GM18868 (cell line): ENCODE results near the gene RBPJ.

Experiments used
- ATAC-seq: cut with Tn5 transposase; IDR thresholded peaks from one replicate; pipeline ENCODE4 v1.9.1; 2021; ENCODE audit warnings: mild to moderate bottlenecking, moderate library complexity; ENCODE audit not compliant: unreplicated experiment

RBPJ gene

DNA sequence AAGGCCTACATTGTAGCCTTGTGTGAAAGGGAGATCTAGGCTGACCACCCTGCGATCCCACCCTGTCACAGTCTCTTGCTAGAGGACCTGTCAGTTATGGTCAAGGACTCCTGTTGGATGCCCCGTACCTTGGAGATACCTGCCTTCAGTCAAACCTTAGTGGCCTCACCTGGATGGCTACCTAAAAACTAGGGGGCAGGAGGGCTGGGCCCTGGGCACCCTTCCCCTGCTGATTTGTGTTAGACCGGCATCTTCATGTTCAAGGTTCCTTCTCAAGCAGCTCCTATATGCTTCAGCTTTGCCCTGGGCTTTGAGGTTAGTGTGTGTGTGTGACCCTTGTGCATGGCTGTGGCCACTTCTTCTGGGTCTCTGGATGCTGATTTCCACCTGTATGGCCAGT is 134.1 kb downstream of the RBPJ start:
- no peak for ATAC-seq

DNA sequence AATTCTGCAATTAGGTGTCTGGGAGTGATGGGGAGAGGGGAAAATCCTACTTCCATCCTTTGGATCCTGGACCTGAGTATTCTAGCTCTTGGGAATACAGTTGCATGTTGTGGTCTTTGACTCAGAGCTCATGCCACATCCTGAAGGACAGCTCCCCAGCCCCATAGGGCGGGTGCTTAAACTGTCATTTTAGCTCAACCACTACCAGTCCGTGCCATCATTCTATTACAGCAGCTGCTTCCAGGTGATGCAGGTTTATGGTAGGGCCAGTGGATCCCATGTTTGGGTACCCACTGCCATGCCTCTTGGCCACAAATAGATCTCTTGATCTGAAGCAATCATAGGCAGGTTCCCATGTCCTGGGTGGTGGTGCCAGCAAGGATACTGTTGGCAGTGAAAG is 134.8 kb downstream of the RBPJ start:
- no peak for ATAC-seq

DNA sequence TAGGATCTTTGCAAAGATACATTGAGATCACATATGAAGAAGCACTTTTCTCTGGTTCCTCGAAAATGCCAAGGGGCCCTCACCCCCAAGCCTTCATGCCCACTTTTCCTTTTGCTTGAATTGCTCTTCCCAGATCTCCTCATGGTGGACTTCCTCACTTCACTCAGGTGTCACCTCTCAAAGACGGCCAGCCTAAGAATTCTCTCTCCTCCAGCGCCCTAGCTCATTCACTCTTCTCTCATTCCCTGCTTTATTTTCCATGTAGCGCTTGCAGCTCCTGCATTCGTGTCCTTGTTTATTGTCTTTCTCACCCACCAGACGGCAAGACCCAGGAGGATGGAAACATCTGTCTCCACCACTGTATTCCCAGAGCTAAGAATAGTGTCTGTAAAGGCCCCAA is 136.6 kb downstream of the RBPJ start:
- no peak for ATAC-seq

DNA sequence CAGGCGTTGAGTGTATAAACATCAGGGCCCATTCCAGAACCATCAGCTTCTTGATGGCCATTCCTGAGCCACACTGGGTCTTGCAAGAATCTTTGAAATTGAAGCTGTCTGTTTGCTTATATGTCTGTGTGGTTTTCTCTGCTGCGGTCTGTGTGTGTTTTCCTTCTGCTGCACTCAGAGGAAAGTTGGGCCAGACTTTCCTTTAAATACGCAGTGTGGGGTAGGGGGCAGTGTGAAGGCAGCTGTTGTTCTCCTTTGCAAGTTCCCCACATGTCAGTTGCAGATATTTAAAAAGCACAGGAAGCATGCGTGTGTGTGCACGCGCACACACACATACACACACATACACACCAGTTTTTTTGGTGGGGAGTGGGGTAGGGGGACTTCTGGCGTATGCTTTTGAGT is 137.3 kb downstream of the RBPJ start:
- ATAC-seq, result no peak

DNA sequence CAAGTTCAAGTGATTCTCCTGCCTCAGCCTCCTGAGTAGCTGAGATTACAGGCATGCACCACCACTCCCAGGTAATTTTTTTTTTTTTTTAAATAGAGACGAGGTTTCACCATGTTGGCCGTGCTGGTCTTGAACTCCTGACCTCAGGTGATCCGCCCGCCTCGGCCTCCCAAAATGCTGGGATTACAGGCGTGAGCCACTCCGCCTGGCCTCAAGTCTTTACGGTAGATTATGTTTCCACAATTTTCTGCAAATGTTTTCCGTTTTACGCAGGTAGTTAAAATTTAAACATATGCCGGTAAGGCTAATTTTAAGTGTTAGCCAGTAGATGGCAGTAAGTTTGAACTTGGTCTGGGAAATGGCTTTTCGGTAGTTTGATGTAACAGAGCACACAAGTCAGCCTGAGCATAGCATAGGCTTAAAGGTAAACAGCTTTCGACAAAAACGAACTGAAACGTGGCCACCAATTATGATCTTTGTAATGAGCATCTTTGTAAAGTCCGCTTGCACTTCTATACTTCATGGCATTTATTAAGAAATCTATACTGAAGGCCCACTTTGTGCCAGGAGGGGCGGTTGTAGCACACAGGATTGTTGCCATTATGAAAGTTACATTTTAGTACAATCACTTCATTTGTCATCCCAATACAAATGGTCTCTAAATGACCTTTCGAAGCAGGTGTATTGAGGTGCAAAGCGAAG is 138.4 kb downstream of the RBPJ start:
- ATAC-seq, result peak; percentile 75

DNA sequence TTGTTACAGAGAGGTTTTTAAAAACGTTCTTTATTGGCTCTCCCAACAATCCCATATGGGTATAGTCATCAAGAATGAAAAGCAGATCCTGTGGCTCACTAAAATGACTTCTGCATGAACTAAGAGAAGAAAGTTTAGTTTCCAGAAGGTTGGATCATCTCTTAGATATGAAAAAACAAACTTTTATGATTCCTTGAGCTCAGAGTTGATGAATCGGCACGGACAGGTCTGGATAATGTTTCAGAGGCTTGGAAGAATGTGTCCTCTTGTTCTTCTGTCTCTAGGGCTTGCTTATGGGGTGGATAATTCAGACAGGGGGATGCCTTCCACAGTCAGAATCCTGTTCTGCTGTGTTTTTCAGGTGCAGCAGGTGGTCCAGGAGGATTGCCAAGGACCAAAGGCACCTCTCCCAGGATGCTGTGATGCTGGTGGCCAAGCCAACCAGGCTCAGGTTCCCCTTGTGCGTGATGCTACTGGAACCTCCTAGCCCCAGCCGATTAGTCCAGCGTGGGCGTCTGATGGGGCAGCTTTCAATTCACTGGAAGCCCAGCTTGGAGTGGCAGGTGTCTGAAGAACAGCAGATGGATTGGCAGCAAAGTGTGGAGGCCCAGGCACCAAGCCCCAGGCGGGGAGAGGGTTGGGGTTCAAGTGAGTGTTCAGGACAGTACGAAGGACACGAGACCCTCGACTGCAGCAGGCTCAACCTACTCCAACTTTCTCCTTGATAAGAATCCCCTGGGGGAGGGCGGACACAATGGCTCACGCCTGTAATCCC is 139.1 kb downstream of the RBPJ start:
- no peak for ATAC-seq

DNA sequence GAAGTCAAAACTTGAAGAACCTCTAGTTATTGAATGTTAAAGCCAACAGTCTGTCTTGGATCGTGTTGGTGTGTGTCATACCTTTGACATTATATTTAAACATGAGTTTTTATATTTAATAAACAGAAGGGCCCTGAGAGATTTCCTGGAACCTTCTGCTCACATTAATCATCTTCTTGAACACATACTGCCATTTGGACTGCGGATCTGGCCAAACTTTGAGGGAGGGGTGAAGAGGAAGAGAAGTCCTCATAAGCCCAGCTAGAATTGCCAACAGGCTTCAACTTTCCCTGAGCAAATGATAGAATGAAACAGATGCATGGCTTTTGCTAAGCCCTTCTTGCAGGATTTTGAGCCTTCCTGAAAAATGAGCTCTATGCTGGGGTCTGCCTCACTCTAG is 142.1 kb downstream of the RBPJ start:
- no peak for ATAC-seq

DNA sequence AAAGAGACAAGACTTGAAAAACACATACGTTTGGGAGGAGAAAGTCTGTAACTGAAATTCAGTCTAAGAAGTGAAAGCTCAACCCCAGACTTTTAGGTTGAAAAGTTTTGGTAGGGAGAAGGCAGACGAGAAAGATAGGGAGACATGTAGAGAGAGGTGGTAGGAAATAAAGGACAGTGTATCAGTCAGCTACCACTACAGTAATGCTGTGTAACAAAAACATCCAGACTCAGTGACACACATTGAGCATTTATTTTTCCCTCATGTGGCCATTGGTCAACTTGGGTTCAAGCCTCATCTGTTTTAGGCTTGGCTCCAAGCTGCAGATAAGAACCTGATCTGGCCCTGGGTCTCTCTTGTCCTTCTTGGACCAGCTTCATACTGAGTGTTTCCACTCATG is 142.6 kb downstream of the RBPJ start:
- no peak for ATAC-seq

DNA sequence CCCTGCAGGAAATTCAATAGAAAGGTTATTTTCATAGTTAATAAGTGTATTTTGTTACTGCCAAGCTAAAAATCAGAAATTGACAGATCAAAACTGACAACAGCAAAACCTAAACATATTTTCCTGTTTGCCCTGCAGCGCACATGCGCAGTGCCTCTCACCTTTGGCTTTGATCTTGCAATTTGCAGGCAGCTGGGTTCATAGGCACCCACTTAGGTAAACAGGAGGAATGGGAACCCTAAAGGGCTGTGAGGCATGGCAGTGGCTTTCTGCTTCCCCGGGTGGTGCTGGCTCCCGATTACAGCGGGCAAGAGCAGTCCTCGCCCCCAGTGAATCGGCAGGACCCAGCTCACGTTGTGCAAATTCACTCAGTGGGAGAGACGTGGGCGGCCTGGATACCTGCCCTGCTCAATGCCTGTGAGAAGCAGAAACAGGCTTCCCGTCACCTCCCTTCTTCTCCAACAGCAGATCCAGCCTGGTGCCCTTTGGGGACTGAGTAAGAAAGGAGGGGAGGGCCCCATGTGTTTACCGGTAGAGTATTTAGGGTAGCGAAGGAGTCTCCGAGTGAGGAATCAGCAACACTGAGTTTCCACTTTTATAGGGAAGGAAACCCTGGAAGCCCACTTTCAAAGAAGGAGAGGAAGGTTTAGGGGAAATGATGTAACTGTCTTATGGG is 143.7 kb downstream of the RBPJ start:
- ATAC-seq, result no peak

DNA sequence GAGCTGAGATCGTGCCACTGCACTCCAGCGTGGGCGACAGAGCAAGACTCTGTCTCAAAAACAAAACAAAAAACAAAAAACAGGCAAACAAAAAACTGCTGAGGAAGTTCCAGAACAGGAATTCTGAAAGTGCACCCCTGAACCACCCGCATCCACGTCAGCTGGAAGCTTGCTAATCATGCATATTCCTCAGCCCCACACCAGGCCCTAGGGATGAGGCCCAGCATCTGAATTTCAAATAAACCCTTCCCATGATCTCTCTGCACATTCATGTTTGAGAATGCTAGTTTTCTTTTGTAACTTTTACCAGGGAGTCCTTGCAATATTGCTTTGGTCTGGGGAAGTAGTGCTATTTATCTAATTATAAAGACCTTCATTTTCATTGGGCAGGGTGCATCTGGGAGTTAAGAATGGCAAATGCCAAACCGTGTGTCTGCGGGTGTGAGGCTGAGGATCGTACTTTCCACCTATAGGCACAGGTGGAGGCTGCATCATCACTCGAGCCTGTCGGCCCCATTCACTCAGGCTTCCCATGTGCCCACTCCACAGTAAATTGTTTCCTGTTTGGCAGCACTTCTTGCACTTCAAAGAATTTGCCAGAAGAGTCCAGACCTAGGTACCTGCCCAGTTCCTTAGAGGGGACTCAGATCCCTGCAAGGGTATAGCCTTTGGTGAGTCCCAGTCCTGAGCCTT is 145.9 kb downstream of the RBPJ start:
- no peak for ATAC-seq

DNA sequence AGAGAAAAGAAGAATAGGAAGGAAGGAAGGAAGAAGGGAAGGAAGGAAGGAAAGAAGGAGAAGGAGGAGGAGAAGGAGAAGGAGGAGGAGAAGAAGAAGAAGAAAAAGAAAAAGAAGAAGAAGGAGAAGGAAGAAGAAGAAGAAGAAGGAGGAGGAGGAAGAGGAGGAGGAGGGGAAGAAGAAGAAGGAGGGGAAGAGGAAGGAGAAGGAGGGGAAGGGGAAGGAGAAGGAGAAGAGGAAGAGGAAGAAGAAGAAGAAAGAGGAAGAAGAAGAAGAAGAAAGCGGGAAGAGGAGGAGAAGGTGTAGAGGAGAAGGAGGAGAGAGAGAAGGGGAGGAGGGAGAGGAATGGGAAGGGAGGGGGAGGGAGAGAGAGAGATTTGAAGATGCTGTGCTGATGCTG is 146.9 kb downstream of the RBPJ start:
- no peak for ATAC-seq

DNA sequence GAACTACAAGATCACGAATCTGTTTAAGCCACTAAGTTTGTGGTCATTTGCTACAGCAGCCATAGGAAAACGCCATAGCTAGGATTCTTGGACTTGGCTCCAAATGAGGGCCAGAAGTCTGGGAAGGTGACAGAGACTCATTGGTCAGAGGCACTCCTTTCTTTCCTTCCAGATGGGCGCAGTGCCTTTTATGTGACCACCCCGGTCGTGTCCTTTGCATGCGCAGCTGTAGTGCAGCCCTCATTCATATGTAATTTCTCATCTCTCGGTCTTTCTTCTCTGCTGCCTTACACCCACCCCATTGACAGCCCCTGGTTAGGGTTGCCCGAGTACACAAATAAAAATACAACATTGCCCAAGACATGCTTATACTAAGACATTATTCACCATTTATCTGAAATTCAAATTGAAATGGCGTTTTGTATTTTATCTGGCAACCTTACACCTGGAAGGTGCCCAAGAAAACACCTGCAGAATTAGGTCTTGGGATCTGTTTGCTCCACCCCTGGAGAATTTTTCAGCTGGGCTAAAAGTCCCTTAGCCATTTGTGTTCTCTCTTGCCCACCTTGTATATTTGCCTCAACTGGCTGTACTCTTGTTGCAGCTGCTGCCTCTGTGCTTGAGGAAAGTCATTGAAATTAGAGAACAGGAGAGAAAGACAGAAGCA is 147.6 kb downstream of the RBPJ start:
- no peak for ATAC-seq

DNA sequence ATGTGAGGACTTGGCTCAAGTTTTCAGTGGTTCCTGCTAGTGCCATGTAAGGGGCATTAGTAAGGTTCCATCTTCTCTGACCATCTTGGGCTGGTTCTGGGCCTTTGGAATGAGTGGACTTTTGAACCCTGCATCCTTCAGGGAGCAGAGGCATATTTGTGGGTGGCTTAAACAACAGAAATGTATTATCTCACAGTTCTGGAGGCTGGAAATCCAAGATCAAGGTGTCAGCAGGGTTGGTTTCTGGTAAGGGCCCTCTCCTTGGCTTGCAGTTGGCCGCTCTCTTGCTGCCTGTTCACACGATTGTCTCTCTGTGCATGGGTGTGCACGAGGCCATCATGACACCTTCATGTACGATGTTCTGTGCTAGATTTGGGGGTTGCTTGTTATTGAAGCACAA is 148.2 kb downstream of the RBPJ start:
- no peak for ATAC-seq

DNA sequence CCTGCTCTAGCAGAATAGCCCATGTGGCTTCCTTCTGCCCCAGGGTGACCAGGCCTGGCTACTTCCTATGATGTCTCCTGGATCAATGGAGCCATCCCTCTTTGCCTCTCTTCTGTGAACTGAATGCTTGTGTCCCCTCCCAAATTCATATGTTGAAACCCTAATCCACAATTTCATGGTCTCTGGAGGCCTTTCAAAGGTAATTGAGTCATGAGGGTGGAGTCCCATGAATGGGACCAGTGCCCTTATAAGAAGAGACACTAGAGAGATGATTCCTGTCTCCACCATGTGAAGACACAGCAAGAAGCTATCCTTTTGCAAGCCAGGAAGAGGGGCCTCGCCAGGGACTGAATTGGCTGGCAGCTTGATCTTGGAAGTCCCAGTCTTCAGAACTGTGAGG is 151.1 kb downstream of the RBPJ start:
- ATAC-seq, result no peak

DNA sequence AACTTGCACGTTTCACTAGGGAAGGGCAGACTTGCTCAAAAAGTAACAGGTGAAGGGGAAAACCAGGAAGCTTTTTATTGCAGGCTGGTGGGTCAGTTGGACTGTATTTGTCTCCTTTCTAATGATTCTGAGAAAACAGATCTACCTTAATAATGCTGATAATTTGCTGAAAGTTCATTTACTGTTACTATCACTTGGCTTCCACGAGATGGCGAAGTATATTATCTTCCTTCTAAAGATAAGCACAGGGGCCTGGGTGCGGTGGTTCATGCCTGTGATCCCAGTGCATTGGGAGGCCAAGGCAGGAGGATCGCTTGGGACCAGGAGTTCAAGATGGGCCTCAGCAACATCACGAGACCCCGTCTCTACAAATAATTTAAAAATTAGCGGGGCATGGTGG is 153.1 kb downstream of the RBPJ start:
- no peak for ATAC-seq

DNA sequence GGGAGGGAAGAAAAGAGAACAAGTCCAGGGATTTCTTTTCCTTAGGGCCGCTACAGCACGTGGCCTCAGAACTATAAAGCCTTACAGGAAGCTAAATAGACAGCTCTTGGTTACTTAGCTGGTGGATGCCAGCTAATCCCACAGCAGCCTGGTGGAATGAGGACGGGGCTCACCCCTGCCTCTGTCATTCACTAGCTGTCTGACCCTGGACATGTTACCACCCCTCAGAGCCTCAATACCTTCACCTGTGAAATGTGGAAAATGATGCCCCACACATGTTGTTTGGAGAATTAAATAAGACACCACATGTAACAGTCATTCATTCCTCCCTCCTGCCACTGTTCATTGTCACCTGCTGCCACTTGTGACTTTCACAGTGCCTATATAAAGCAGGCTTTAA is 153.7 kb downstream of the RBPJ start:
- ATAC-seq, result no peak

DNA sequence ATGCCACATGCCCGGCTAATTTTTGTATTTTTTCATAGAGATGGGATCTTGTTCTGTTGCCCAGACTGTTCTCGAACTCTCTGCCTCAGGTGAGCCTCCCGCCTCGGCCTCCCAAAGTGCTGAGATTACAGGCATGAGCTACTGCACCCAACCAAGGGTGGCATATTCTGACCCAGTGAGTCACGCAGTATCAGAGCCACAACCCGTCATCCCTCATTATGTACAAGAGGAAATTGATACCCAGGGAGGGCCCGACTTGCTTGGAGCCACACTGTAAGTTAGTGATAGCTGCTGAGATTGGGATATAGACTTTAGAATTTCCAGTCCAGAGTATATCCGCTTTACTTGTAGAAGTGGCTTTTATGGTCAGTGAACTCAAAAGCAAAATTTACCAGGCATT is 154.9 kb downstream of the RBPJ start:
- ATAC-seq, result no peak

DNA sequence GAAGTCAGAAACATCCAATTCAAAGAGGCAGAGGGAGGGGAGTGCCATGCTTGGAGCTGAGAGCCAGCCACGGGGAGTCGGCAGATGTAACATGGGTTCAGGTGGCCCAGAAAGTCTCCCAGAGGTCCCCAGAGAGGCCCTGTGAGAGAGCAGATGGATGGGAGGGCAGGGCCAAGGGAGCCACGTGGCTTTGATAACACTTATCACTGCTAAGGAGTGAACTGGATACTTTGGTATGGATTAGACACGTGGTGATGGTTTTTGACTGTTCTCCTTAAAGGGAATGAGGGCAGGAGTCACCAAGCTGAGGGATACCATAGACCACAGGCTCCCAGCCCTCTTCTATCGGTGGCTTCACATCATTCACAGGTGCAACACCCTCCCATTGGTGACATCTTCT is 155.7 kb downstream of the RBPJ start:
- no peak for ATAC-seq

DNA sequence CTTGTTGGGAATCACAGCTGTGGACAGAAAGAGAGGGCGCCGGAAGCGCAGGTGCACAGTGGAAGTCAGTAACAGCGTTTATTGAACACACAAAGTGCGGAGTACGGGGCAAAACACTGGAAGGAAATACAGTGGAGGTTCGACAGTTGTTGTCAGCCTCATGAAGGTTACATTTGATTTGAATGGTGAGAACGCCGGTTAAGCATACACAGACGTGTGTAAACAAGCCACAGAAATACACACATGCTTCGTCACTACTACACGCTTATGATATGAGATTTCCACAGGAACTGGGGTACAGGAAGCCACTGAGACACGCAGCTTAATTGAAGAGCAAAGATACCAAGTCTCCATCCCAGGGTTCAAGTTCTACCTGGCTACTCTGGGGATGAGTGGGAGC is 157.5 kb downstream of the RBPJ start:
- ATAC-seq, result no peak

DNA sequence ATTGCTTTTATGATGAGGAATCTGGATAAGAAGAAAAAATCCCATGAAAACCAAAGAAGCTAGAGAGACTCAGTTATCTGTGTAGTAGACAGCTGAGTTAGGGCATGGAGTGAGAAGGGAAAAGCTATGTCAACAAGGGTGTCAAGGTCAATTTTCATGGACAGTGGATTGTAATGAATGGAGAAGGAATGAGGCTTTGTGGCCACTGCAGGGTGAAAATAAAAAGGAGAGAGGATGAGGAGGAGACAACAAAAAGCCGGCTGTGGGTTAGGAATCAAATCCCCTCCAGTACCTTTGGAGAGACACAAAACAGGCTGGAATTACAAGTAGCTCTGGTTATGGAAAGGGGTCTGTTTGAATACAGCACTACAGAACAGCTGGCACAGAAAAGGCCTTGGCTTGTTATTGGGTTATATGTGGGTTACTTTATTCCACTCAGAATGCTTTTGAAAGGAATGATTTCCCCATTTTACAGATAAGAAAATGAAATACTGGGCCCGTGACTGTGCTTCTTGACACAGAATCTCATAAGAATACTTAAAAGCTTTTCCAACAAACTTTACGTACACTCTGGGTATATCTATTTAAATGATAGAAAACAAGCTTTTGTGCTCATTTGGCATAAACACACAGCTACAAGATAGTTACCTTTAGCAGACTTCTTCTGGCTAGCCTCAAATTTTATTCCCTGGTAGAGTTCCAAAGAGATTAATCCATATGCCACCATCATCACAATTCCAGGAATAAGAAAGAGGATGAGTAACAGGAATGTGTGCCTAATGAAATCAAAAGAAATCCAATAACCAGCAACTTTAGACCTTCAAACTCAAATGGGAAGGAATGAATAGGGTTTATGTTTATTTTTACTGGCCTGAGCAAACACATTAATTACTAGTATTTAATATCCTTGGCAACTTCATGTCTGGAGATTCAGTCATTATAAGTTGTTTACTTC is 162.0 kb downstream of the RBPJ start:
- no peak for ATAC-seq
